Right lobe of liver (tissue), 4 donors: ENCODE data around the gene HNRNPA3.
"Not testable (repeated sequence)": the region's sequence is repeated elsewhere in the genome, so short reads cannot be mapped to it uniquely, and the experiment has no call there.

Source experiments
- POLR2A ChIP-seq: fragments of 450-650 bp; IDR thresholded peaks from one replicate; pipeline ENCODE4 v1.6.1; 2017; ENCODE audit warnings: antibody characterized with exemption, mild to moderate bottlenecking
- TF ChIP-seq, protein P1 (sequence below), 4 donors: fragments of 200-600 bp in 3 of 4; fragments of 450-650 bp in 1 of 4; IDR thresholded peaks; one replicate each; pipeline versions ENCODE4 v1.5.1 to v1.8.0; 2016 to 2022; ENCODE audit warnings: antibody characterized with exemption in 4 of 4, mild to moderate bottlenecking in 2 of 4
- donor health status: DM: no; HTN: no; CAD: no.
- donor health status: DM: no; HTN: no; CAD: no.
- donor health status: DM: no; HTN: yes; CAD: no.

DNA sequence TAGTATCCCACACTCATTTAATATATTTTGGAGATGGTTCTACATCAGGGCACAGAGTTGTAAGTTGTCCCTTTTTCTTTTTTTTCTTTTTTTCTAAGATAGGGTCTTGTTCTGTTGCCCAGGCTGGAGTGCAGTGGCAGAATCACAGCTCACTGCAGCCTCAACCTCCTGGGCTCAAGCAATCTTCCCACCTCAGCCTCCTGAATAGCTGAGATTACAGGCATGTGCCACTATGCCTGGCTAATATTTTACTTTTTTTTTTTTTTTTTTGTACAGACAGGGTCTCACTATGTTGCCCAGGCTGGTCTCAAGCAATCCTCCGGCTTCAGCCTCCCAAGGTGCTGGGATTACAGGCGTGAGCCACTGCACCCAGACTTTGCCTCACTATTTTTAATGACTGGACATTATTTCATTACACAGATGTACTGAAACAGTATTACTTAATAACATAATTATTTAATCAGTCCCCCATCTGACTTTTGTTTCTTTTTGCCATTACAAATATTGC is 34.0 kb downstream of the HNRNPA3 start:
- TF ChIP-seq, protein P1, sequence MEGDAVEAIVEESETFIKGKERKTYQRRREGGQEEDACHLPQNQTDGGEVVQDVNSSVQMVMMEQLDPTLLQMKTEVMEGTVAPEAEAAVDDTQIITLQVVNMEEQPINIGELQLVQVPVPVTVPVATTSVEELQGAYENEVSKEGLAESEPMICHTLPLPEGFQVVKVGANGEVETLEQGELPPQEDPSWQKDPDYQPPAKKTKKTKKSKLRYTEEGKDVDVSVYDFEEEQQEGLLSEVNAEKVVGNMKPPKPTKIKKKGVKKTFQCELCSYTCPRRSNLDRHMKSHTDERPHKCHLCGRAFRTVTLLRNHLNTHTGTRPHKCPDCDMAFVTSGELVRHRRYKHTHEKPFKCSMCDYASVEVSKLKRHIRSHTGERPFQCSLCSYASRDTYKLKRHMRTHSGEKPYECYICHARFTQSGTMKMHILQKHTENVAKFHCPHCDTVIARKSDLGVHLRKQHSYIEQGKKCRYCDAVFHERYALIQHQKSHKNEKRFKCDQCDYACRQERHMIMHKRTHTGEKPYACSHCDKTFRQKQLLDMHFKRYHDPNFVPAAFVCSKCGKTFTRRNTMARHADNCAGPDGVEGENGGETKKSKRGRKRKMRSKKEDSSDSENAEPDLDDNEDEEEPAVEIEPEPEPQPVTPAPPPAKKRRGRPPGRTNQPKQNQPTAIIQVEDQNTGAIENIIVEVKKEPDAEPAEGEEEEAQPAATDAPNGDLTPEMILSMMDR (IDR thresholded peaks at IDR 0.05): not testable (repeated sequence)
- TF ChIP-seq POLR2A: not testable (repeated sequence)
